GM21723 (cell line): ENCODE results near the gene BSND.

Source experiments
- ATAC-seq: cut with Tn5 transposase; IDR thresholded peaks from one replicate; pipeline ENCODE4 v1.9.1; 2021; ENCODE audit warnings: mild to moderate bottlenecking, moderate library complexity; ENCODE audit not compliant: unreplicated experiment

The BSND gene

GRCh38 chr1:55060133-55060999 is 61.6 kb downstream of the BSND start:
- ATAC-seq = peak; percentile 53

GRCh38 chr1:55061000-55061705 is 62.4 kb downstream of the BSND start:
- ATAC-seq = no peak
